ENCODE data around the gene OR9Q1. TPM values are rescaled to one million over a fixed set of nuclear protein-coding genes. Genes with fewer than 3 reads are reported as not detected.

Gene OR9Q1
- total and polyA plus RNA-seq, 2 experiments from 2014 or later: not detected

DNA sequence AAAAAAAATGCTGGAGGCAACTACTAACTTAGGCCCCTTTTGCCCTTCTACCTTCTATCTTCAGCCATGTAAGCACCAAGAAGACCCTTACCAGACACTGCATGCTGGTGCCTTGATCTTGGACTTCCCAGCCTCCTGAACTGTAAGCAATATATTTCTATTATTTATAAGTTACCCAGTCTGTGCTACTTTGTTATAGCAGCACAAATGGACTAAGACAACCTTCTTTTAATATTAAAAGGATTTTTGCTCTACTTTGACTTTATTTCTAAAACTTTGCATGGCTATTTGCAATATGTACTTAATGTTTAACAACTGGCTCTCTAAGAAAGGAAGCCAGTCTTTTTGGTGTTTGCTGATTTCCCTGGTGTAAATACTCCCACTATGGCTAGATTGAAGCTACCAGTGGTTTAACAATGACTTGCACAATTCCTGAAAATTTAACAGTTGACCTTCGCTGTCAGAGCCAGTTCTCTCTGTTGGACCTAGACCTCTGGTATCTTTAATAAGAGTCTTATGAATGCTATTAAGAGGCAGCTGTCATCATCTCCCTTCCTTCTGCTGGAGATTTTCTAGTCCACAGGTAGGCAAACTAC is 32.2 kb downstream of the OR9Q1 start:
- Histone ChIP-seq H3K4me1 (ENCODE audit: insufficient read depth) (peaks cover 13% of the 10 kb centered on the region), H3K79me2 (replicated peaks; ENCODE audit: insufficient read depth) (no peaks in the 10 kb centered on the region), H4K20me1 (replicated peaks; ENCODE audit: insufficient read depth) (no peaks in the 10 kb centered on the region), H3F3A (replicated peaks; ENCODE audit: low read depth) (no peaks in the 10 kb centered on the region), H2AFZ (no peak overlapping the region), H3K4me2 (no peak overlapping the region), H3K4me3 (no peak overlapping the region), H3K27me3 (ENCODE audit: insufficient read depth) (no peaks in the 10 kb centered on the region), H3K27ac (ENCODE audit: low read depth) (no peak overlapping the region), H3K9me2 (ENCODE audit: insufficient read depth) (no peaks in the 10 kb centered on the region), H3K36me3 (ENCODE audit: insufficient read depth) (no peaks in the 10 kb centered on the region)
- TF ChIP-seq, protein P1, sequence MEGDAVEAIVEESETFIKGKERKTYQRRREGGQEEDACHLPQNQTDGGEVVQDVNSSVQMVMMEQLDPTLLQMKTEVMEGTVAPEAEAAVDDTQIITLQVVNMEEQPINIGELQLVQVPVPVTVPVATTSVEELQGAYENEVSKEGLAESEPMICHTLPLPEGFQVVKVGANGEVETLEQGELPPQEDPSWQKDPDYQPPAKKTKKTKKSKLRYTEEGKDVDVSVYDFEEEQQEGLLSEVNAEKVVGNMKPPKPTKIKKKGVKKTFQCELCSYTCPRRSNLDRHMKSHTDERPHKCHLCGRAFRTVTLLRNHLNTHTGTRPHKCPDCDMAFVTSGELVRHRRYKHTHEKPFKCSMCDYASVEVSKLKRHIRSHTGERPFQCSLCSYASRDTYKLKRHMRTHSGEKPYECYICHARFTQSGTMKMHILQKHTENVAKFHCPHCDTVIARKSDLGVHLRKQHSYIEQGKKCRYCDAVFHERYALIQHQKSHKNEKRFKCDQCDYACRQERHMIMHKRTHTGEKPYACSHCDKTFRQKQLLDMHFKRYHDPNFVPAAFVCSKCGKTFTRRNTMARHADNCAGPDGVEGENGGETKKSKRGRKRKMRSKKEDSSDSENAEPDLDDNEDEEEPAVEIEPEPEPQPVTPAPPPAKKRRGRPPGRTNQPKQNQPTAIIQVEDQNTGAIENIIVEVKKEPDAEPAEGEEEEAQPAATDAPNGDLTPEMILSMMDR (conservative IDR thresholded peaks at IDR 0.05; ENCODE audit: low read depth in 2 of 2): no peak
- TF ChIP-seq ZNF331 (CRISPR knock-in tag; IDR thresholded peaks at IDR 0.05; ENCODE audit: low read depth) (no peak), POLR2AphosphoS5 (IDR thresholded peaks at IDR 0.05; ENCODE audit: low read depth) (no peak), STAT1 (IDR thresholded peaks at IDR 0.05; ENCODE audit: unreplicated experiment) (no peak), NANOG (IDR thresholded peaks at IDR 0.05; ENCODE audit: borderline replicate concordance) (no peak), JUNB (IDR thresholded peaks at IDR 0.05; ENCODE audit: unreplicated experiment) (no peak), EZH2 (IDR thresholded peaks at IDR 0.05; ENCODE audit: low read depth, unreplicated experiment) (no peak), EZH2phosphoT487 (IDR thresholded peaks at IDR 0.05; ENCODE audit: unreplicated experiment) (no peak), CREB1 (CRISPR knock-in tag; IDR thresholded peaks at IDR 0.05; ENCODE audit: low read depth) (no peak), ZNF114 (CRISPR knock-in tag; IDR thresholded peaks at IDR 0.05) (no peak)
- TF ChIP-seq, protein P2, sequence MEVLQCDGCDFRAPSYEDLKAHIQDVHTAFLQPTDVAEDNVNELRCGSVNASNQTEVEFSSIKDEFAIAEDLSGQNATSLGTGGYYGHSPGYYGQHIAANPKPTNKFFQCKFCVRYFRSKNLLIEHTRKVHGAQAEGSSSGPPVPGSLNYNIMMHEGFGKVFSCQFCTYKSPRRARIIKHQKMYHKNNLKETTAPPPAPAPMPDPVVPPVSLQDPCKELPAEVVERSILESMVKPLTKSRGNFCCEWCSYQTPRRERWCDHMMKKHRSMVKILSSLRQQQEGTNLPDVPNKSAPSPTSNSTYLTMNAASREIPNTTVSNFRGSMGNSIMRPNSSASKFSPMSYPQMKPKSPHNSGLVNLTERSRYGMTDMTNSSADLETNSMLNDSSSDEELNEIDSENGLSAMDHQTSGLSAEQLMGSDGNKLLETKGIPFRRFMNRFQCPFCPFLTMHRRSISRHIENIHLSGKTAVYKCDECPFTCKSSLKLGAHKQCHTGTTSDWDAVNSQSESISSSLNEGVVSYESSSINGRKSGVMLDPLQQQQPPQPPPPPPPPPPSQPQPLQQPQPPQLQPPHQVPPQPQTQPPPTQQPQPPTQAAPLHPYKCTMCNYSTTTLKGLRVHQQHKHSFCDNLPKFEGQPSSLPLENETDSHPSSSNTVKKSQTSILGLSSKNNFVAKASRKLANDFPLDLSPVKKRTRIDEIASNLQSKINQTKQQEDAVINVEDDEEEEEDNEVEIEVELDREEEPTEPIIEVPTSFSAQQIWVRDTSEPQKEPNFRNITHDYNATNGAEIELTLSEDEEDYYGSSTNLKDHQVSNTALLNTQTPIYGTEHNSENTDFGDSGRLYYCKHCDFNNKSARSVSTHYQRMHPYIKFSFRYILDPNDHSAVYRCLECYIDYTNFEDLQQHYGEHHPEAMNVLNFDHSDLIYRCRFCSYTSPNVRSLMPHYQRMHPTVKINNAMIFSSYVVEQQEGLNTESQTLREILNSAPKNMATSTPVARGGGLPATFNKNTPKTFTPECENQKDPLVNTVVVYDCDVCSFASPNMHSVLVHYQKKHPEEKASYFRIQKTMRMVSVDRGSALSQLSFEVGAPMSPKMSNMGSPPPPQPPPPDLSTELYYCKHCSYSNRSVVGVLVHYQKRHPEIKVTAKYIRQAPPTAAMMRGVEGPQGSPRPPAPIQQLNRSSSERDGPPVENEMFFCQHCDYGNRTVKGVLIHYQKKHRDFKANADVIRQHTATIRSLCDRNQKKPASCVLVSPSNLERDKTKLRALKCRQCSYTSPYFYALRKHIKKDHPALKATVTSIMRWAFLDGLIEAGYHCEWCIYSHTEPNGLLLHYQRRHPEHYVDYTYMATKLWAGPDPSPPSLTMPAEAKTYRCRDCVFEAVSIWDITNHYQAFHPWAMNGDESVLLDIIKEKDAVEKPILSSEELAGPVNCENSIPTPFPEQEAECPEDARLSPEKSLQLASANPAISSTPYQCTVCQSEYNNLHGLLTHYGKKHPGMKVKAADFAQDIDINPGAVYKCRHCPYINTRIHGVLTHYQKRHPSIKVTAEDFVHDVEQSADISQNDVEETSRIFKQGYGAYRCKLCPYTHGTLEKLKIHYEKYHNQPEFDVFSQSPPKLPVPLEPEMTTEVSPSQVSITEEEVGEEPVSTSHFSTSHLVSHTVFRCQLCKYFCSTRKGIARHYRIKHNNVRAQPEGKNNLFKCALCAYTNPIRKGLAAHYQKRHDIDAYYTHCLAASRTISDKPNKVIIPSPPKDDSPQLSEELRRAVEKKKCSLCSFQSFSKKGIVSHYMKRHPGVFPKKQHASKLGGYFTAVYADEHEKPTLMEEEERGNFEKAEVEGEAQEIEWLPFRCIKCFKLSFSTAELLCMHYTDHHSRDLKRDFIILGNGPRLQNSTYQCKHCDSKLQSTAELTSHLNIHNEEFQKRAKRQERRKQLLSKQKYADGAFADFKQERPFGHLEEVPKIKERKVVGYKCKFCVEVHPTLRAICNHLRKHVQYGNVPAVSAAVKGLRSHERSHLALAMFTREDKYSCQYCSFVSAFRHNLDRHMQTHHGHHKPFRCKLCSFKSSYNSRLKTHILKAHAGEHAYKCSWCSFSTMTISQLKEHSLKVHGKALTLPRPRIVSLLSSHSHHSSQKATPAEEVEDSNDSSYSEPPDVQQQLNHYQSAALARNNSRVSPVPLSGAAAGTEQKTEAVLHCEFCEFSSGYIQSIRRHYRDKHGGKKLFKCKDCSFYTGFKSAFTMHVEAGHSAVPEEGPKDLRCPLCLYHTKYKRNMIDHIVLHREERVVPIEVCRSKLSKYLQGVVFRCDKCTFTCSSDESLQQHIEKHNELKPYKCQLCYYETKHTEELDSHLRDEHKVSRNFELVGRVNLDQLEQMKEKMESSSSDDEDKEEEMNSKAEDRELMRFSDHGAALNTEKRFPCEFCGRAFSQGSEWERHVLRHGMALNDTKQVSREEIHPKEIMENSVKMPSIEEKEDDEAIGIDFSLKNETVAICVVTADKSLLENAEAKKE (CRISPR knock-in tag; IDR thresholded peaks at IDR 0.05): no peak
- TF ChIP-seq, protein P3, sequence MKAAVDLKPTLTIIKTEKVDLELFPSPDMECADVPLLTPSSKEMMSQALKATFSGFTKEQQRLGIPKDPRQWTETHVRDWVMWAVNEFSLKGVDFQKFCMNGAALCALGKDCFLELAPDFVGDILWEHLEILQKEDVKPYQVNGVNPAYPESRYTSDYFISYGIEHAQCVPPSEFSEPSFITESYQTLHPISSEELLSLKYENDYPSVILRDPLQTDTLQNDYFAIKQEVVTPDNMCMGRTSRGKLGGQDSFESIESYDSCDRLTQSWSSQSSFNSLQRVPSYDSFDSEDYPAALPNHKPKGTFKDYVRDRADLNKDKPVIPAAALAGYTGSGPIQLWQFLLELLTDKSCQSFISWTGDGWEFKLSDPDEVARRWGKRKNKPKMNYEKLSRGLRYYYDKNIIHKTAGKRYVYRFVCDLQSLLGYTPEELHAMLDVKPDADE (IDR thresholded peaks at IDR 0.05): no peak
- TF ChIP-seq, protein P4, sequence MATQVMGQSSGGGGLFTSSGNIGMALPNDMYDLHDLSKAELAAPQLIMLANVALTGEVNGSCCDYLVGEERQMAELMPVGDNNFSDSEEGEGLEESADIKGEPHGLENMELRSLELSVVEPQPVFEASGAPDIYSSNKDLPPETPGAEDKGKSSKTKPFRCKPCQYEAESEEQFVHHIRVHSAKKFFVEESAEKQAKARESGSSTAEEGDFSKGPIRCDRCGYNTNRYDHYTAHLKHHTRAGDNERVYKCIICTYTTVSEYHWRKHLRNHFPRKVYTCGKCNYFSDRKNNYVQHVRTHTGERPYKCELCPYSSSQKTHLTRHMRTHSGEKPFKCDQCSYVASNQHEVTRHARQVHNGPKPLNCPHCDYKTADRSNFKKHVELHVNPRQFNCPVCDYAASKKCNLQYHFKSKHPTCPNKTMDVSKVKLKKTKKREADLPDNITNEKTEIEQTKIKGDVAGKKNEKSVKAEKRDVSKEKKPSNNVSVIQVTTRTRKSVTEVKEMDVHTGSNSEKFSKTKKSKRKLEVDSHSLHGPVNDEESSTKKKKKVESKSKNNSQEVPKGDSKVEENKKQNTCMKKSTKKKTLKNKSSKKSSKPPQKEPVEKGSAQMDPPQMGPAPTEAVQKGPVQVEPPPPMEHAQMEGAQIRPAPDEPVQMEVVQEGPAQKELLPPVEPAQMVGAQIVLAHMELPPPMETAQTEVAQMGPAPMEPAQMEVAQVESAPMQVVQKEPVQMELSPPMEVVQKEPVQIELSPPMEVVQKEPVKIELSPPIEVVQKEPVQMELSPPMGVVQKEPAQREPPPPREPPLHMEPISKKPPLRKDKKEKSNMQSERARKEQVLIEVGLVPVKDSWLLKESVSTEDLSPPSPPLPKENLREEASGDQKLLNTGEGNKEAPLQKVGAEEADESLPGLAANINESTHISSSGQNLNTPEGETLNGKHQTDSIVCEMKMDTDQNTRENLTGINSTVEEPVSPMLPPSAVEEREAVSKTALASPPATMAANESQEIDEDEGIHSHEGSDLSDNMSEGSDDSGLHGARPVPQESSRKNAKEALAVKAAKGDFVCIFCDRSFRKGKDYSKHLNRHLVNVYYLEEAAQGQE (IDR thresholded peaks at IDR 0.05; ENCODE audit: unreplicated experiment): no peak
- Mint-ChIP-seq H3K4me3 (no peak overlapping the region), H3K4me1 (peaks cover 28% of the 10 kb centered on the region), H3K9me3 (peaks cover 3% of the 10 kb centered on the region; the same call in 2 of the 3 replicates), H3K27me3 (ENCODE audit: insufficient read depth, low read depth, poor library complexity) (peaks cover 3% of the 10 kb centered on the region), H3K27ac (no peak overlapping the region; the same call in 1 of the 2 replicates), H3K36me3 (ENCODE audit: low read depth) (no peaks in the 10 kb centered on the region)
- no peak for DNase-seq (ENCODE audit: low spot score)
- no peak for ATAC-seq

Measured in GM23338 (cell line).